Lung (tissue), 12 donors: Measurements from ENCODE around the gene CATSPERZ. TPM values are rescaled to one million over a fixed set of nuclear protein-coding genes. Genes with fewer than 3 reads are reported as not detected.

Source experiments
- ATAC-seq: fragments of 200-7000 bp; cut with Tn5 transposase; one replicate; pipeline ENCODE4 v1.9.1; 2020; ENCODE audit warnings: moderate number of reproducible peaks; ENCODE audit not compliant: insufficient read depth, low FRiP score
- DNase-seq, 3 donors: peaks; one replicate each; pipeline ENCODE4 v3.0.0-alpha.2; 2013 to 2017
- H3K27ac ChIP-seq, 2 donors: one replicate each; pipeline ENCODE4 v1.5.1; 2013; ENCODE audit warnings: mild to moderate bottlenecking in 2 of 2, moderate library complexity in 2 of 2, control low read depth in 1 of 2, inconsistent platforms in 1 of 2, low read depth in 1 of 2, low read length in 1 of 2
- H3K27me3 ChIP-seq, 3 donors: one replicate each; pipeline ENCODE4 v1.5.1; 2013; ENCODE audit warnings: low read length in 2 of 3; ENCODE audit not compliant: control insufficient read depth in 3 of 3, insufficient read depth in 3 of 3
- H3K36me3 ChIP-seq, 4 donors: one replicate each; pipeline ENCODE4 v1.5.1; 2013; ENCODE audit warnings: low read length in 4 of 4, mild to moderate bottlenecking in 1 of 4, moderate library complexity in 1 of 4; ENCODE audit not compliant: control insufficient read depth in 4 of 4, insufficient read depth in 4 of 4
- H3K4me1 ChIP-seq, 5 donors: one replicate each; pipeline ENCODE4 v1.5.1; 2013; ENCODE audit warnings: low read length in 5 of 5, mild to moderate bottlenecking in 2 of 5, moderate library complexity in 1 of 5; ENCODE audit not compliant: control insufficient read depth in 5 of 5, insufficient read depth in 5 of 5
- H3K4me3 ChIP-seq: one replicate; pipeline ENCODE4 v1.5.1; 2013; ENCODE audit warnings: mild to moderate bottlenecking, control low read depth, moderate library complexity
- H3K9ac ChIP-seq, 2 donors: one replicate each; pipeline ENCODE4 v1.5.1; 2013; ENCODE audit warnings: low read length in 2 of 2, control low read depth in 1 of 2; ENCODE audit not compliant: insufficient read depth in 1 of 2
- H3K9me3 ChIP-seq, 4 donors: one replicate each; pipeline ENCODE4 v1.5.1; 2013; ENCODE audit warnings: low read length in 3 of 4, mild to moderate bottlenecking in 1 of 4, moderate library complexity in 1 of 4; ENCODE audit not compliant: control insufficient read depth in 4 of 4, insufficient read depth in 3 of 4
- CTCF ChIP-seq: IDR thresholded peaks from 2 replicates; pipeline ENCODE4 v1.5.1; 2012; ENCODE audit warnings: mild to moderate bottlenecking; ENCODE audit errors: control extremely low read depth, extremely low read depth
- WGBS, 2 donors: extraction: QIAGEN DNeasy Blood & Tissue Kit; methylation state at CpG; one replicate each; pipeline ENCODE4 v1.1.7; 2013; 5-methylcytosine and 5-hydroxymethylcytosine counted together
- polyA plus RNA-seq, 2 donors: library from polyadenylated mRNA; stranded (reverse); fragments of 200-250 nt; gene quantifications; one replicate each; pipeline ENCODE4 v1.2.1, GENCODE V29; 2013
- total RNA-seq, 2 donors: library from RNA; depleted of rRNA in 1 of 2; stranded (reverse); fragments of >200 nt in 1 of 2; gene quantifications; one replicate each; pipeline ENCODE4 v1.2.1, GENCODE V29; 2014 to 2021
- donor health status: control.
- donor health status: control.
- donor health status: Bipolar disorder and iron deficiency.
- donor health status: healthy.
- donor health status: DM: yes; HTN: yes; CAD: no.

CATSPERZ gene
- total and polyA plus RNA-seq, 4 donors, result 0.31 to 0.98 (median 0.67) TPM; not detected in 1

- H3K27ac ChIP-seq, result peak overlapping the region in 1 of 2 donors; percentile 5
Measured at GRCh38 chr11:64331569-64332371, 31.6 kb downstream of the CATSPERZ start.

GRCh38 chr11:64333556-64333955 lies 33.4 kb downstream of the CATSPERZ start:
- H3K36me3 ChIP-seq, result no peaks in the 10 kb centered on the region
- no peaks in the 10 kb centered on the region for H3K9me3 ChIP-seq
- 92 to 94% methylated on average over 8 of the region's 8 CpGs for WGBS, 2 donors
- no peak overlapping the region for H3K27ac ChIP-seq
- H3K9ac ChIP-seq, result no peak overlapping the region
- no peaks in the 10 kb centered on the region for H3K27me3 ChIP-seq
- ATAC-seq (no peak), DNase-seq (no peak)
- H3K4me3 ChIP-seq, result no peak overlapping the region
- H3K4me1 ChIP-seq, result peaks cover 0 to 4% (median 0%) of the 10 kb centered on the region in 5 donors
- TF ChIP-seq CTCF, result no peak

More at GRCh38 chr11:64331569-64332371, 31.6 kb downstream of the CATSPERZ start:
- Histone ChIP-seq H3K4me3 (no peak overlapping the region), H3K27me3 (no peaks in the 10 kb centered on the region), H3K9ac (no peak overlapping the region), H3K36me3 (no peaks in the 10 kb centered on the region), H3K4me1 (peaks cover 0 to 4% (median 0%) of the 10 kb centered on the region in 5 donors), H3K9me3 (no peaks in the 10 kb centered on the region)
- ATAC-seq, result peak; percentile 77
- peak; percentile 42 to 65 (median 60) for DNase-seq
- 14 to 24% methylated on average over 19 to 20 of the region's 20 CpGs for WGBS, 2 donors
- peak; percentile 29 for TF ChIP-seq CTCF

- Histone ChIP-seq H3K4me1 (peaks cover 0 to 4% (median 0%) of the 10 kb centered on the region in 5 donors), H3K9me3 (no peaks in the 10 kb centered on the region), H3K27me3 (no peaks in the 10 kb centered on the region), H3K36me3 (no peaks in the 10 kb centered on the region), H3K4me3 (no peak overlapping the region), H3K9ac (no peak overlapping the region), H3K27ac (peak overlapping the region in 1 of 2 donors; percentile 70)
- no peak for DNase-seq
- ATAC-seq, result peak; percentile 64
- no peak for TF ChIP-seq CTCF
- WGBS, 2 donors, result 51 to 55% methylated on average over 13 of the region's 13 CpGs
Measured at GRCh38 chr11:64334764-64335735, 34.9 kb downstream of the CATSPERZ start.
